ENCODE data around the gene TAF11L12. TPM values are rescaled to one million over a fixed set of nuclear protein-coding genes. Genes with fewer than 3 reads are reported as not detected.
"Not testable (repeated sequence)": the region's sequence is repeated elsewhere in the genome, so short reads cannot be mapped to it uniquely, and the experiment has no call there.

Gene TAF11L12
- total and polyA plus RNA-seq, 5 experiments from 2014 or later = not detected

- peaks cover 0 to 2% (median 0%) of the 10 kb centered on the region in 5 donors for H3K27me3 Mint-ChIP-seq
- H3K36me3 Mint-ChIP-seq = no peaks in the 10 kb centered on the region
- no peak within 1 kb of the TSS for H3K27ac Mint-ChIP-seq
- DNase-seq = no peak
- peaks cover 0 to 12% (median 4%) of the 10 kb centered on the region in 9 donors for H3K9me3 Mint-ChIP-seq
- POLR2A ChIA-PET = no interaction called here
- no peak within 1 kb of the TSS for H3K4me3 Mint-ChIP-seq
- no peaks in the 10 kb centered on the region for H3K4me1 Mint-ChIP-seq
- no peak for ATAC-seq
Measured at GRCh38 chr5:17634160-17634559, 24.0 kb downstream of the TAF11L12 start, which contains the start of gene TAF11L14. TAF11L14 (plus strand) TSS chr5:17634460.

- H3K9me3 Mint-ChIP-seq = peaks cover 0 to 32% (median 14%) of the 10 kb centered on the region in 9 donors
- H3K4me3 Mint-ChIP-seq, POLR2A ChIA-PET, H3K27ac Mint-ChIP-seq, ATAC-seq, H3K4me1 Mint-ChIP-seq, H3K36me3 Mint-ChIP-seq, H3K27me3 Mint-ChIP-seq, DNase-seq: not testable (repeated sequence)
Measured at GRCh38 chr5:17649232-17649631, 39.0 kb downstream of the TAF11L12 start.

GRCh38 chr5:17655201-17655759, 45.1 kb downstream of the TAF11L12 start:
- POLR2A ChIA-PET, H3K27me3 Mint-ChIP-seq, H3K4me3 Mint-ChIP-seq, H3K27ac Mint-ChIP-seq, DNase-seq, H3K36me3 Mint-ChIP-seq, H3K4me1 Mint-ChIP-seq, ATAC-seq: not testable (repeated sequence)
- peaks cover 0 to 30% (median 17%) of the 10 kb centered on the region in 9 donors for H3K9me3 Mint-ChIP-seq

GRCh38 chr5:17655921-17656320, 45.7 kb downstream of the TAF11L12 start:
- ATAC-seq = no peak
- H3K27me3 Mint-ChIP-seq = no peaks in the 10 kb centered on the region
- no peak overlapping the region for H3K27ac Mint-ChIP-seq
- no peak for DNase-seq
- H3K36me3 Mint-ChIP-seq = peaks cover 0 to 5% (median 0%) of the 10 kb centered on the region in 3 donors
- no peaks in the 10 kb centered on the region for H3K4me1 Mint-ChIP-seq
- POLR2A ChIA-PET = no interaction called here
- H3K9me3 Mint-ChIP-seq = peaks cover 0 to 30% (median 19%) of the 10 kb centered on the region in 9 donors
- H3K4me3 Mint-ChIP-seq = no peak overlapping the region

Other genes with a start within 250 kb of the TAF11L12 start
- gene TAF11L2, start 112.2 kb upstream of the TAF11L12 start, total RNA-seq = not detected
- not detected for gene TAF11L2, start 112.2 kb upstream of the TAF11L12 start, polyA plus RNA-seq
- not detected for gene TAF11L3, start 92.0 kb upstream of the TAF11L12 start, total RNA-seq
- gene TAF11L3, start 92.0 kb upstream of the TAF11L12 start, polyA plus RNA-seq = not detected
- not detected for gene TAF11L4, start 88.6 kb upstream of the TAF11L12 start, total RNA-seq
- gene TAF11L4, start 88.6 kb upstream of the TAF11L12 start, polyA plus RNA-seq = not detected
- not detected for gene TAF11L5, start 85.2 kb upstream of the TAF11L12 start, total RNA-seq
- gene TAF11L5, start 85.2 kb upstream of the TAF11L12 start, polyA plus RNA-seq = not detected
- not detected for gene TAF11L6, start 81.7 kb upstream of the TAF11L12 start, total RNA-seq
- not detected for gene TAF11L6, start 81.7 kb upstream of the TAF11L12 start, polyA plus RNA-seq
- gene TAF11L7, start 24.6 kb upstream of the TAF11L12 start, total RNA-seq = not detected
- not detected for gene TAF11L7, start 24.6 kb upstream of the TAF11L12 start, polyA plus RNA-seq
- not detected for gene TAF11L8, start 19.4 kb upstream of the TAF11L12 start, total RNA-seq
- gene TAF11L8, start 19.4 kb upstream of the TAF11L12 start, polyA plus RNA-seq = not detected
- gene TAF11L9, start 16.0 kb upstream of the TAF11L12 start, total RNA-seq = not detected
- gene TAF11L9, start 16.0 kb upstream of the TAF11L12 start, polyA plus RNA-seq = not detected
- gene TAF11L10, start 12.6 kb upstream of the TAF11L12 start, total RNA-seq = not detected
- not detected for gene TAF11L10, start 12.6 kb upstream of the TAF11L12 start, polyA plus RNA-seq
- not detected for gene TAF11L11, start 6.2 kb upstream of the TAF11L12 start, total RNA-seq
- gene TAF11L11, start 6.2 kb upstream of the TAF11L12 start, polyA plus RNA-seq = not detected
- gene TAF11L13, start 21.7 kb downstream of the TAF11L12 start, total RNA-seq = not detected
- gene TAF11L13, start 21.7 kb downstream of the TAF11L12 start, polyA plus RNA-seq = not detected
- not detected for gene TAF11L14, start 24.1 kb downstream of the TAF11L12 start, total RNA-seq
- gene TAF11L14, start 24.1 kb downstream of the TAF11L12 start, polyA plus RNA-seq = not detected

Measured in naive thymus-derived CD8-positive, alpha-beta T cell (primary cell).